ENCODE measurements around the gene AFDN.

AFDN gene

GRCh38 chr6:167831281-167831828 is 4.6 kb downstream of the AFDN start:
- H3K4me3 ChIP-seq (ENCODE audit: low read depth, low read length) = no peak overlapping the region
- TF ChIP-seq CTCF (IDR thresholded peaks at IDR 0.05; ENCODE audit: low read depth, low read length) = no peak

GRCh38 chr6:167832497-167833395 is 6.0 kb downstream of the AFDN start:
- H3K4me3 ChIP-seq (ENCODE audit: low read depth, low read length) = no peak overlapping the region
- TF ChIP-seq CTCF (IDR thresholded peaks at IDR 0.05; ENCODE audit: low read depth, low read length) = no peak

- no peak overlapping the region for H3K4me3 ChIP-seq (ENCODE audit: low read depth, low read length)
- no peak for TF ChIP-seq CTCF (IDR thresholded peaks at IDR 0.05; ENCODE audit: low read depth, low read length)
Observed at GRCh38 chr6:167833396-167833763, 6.7 kb downstream of the AFDN start.

- H3K4me3 ChIP-seq (ENCODE audit: low read depth, low read length) = no peak overlapping the region
- no peak for TF ChIP-seq CTCF (IDR thresholded peaks at IDR 0.05; ENCODE audit: low read depth, low read length)
Observed at GRCh38 chr6:167835260-167835659, 8.5 kb downstream of the AFDN start.

- no peak for TF ChIP-seq CTCF (IDR thresholded peaks at IDR 0.05; ENCODE audit: low read depth, low read length)
- H3K4me3 ChIP-seq (ENCODE audit: low read depth, low read length) = no peak overlapping the region
Observed at GRCh38 chr6:167836721-167837120, 10.0 kb downstream of the AFDN start.

GRCh38 chr6:167838207-167838748 is 11.6 kb downstream of the AFDN start:
- no peak for TF ChIP-seq CTCF (IDR thresholded peaks at IDR 0.05; ENCODE audit: low read depth, low read length)
- no peak overlapping the region for H3K4me3 ChIP-seq (ENCODE audit: low read depth, low read length)

GRCh38 chr6:167839343-167839742 is 12.6 kb downstream of the AFDN start:
- no peak overlapping the region for H3K4me3 ChIP-seq (ENCODE audit: low read depth, low read length)

More at GRCh38 chr6:167839343-167839742, 12.6 kb downstream of the AFDN start:
- TF ChIP-seq CTCF (IDR thresholded peaks at IDR 0.05; ENCODE audit: low read depth, low read length) = no peak
